Measurements from ENCODE around the gene DCN. TPM values are rescaled to one million over a fixed set of nuclear protein-coding genes. Genes with fewer than 3 reads are reported as not detected.

The DCN gene
- total RNA-seq, 2 experiments from 2014 or later, result not detected

DNA sequence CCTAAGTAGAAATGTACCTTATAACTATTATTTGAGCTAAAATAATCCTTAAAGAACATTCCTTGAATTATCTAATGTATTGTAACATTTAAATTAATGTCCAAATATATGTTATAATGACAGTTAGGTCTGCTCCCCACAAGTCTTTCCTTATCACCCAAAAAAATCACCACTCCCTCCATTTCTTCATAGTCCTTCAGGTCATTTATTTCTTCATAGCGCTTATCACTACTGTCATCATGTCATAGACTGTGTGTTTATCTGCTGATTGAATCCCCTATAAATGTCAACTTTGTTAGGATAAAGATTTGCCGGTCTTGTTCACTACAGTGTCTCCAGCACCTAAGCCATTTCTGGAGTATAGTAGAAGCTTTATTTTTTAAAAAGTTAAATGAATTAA, 83.3 kb downstream of the DCN start:
- Histone ChIP-seq H3K4me1 (ENCODE audit: insufficient read depth, low read length, poor library complexity, severe bottlenecking) (no peaks in the 10 kb centered on the region), H3K79me2 (ENCODE audit: insufficient read depth, low read depth, low read length) (no peaks in the 10 kb centered on the region), H3K4me2 (ENCODE audit: low read length) (no peak overlapping the region), H2AFZ (ENCODE audit: low read length) (no peak overlapping the region), H4K20me1 (ENCODE audit: insufficient read depth, low read length) (no peaks in the 10 kb centered on the region), H3K9me2 (ENCODE audit: insufficient read depth, low read length) (no peaks in the 10 kb centered on the region), H3K4me3 (ENCODE audit: low read depth, low read length, poor library complexity, severe bottlenecking) (no peak overlapping the region), H3K27ac (ENCODE audit: low read depth, low read length, poor library complexity, severe bottlenecking) (no peak overlapping the region), H3K9me3 (ENCODE audit: low read length) (no peaks in the 10 kb centered on the region), H3K36me3 (ENCODE audit: insufficient read depth, low read length) (no peaks in the 10 kb centered on the region)
- POLR2A ChIA-PET, result interaction anchor here (1.6 kb wide), 1 partner anchor 9 kb away, joined by 3 read pairs; no protein-coding TSS in a partner anchor
- intact Hi-C loops (cut with micrococcal nuclease; ENCODE audit: unreplicated experiment), result no loop called here
- no TSS peak for BruUV-seq (replicated peaks)
- TF ChIP-seq EZH2phosphoT487 (IDR thresholded peaks at IDR 0.05; ENCODE audit: borderline replicate concordance, low read depth, low read length), result no peak
- TF ChIP-seq, protein P1, sequence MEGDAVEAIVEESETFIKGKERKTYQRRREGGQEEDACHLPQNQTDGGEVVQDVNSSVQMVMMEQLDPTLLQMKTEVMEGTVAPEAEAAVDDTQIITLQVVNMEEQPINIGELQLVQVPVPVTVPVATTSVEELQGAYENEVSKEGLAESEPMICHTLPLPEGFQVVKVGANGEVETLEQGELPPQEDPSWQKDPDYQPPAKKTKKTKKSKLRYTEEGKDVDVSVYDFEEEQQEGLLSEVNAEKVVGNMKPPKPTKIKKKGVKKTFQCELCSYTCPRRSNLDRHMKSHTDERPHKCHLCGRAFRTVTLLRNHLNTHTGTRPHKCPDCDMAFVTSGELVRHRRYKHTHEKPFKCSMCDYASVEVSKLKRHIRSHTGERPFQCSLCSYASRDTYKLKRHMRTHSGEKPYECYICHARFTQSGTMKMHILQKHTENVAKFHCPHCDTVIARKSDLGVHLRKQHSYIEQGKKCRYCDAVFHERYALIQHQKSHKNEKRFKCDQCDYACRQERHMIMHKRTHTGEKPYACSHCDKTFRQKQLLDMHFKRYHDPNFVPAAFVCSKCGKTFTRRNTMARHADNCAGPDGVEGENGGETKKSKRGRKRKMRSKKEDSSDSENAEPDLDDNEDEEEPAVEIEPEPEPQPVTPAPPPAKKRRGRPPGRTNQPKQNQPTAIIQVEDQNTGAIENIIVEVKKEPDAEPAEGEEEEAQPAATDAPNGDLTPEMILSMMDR (conservative IDR thresholded peaks at IDR 0.05; ENCODE audit: low read length), result no peak
- no peak for DNase-seq (ENCODE audit: low spot score)
- CTCF ChIA-PET (ENCODE audit: unreplicated experiment), result no interaction called here

DNA sequence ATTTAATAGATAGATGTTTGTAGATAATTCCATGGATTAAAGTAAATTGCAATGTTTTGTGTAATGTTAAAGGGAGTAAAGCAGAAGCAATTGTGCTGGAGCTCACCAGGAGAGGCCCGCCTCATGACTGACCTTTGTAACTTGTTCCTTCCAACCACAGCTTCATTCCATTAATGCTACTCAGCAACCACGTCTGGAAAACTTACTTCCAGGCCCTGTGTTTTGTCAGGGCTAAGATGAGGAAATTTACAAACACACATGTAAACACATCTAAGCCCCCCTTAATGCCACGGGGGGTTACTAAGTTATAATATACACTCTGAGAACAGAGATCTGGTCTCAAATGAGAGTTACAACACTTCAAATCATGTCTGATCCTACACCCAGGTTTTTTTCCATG, 83.7 kb downstream of the DCN start:
- ChIA-PET CTCF (ENCODE audit: unreplicated experiment) (no interaction called here), POLR2A (interaction anchor here (1.6 kb wide), 1 partner anchor 9 kb away, joined by 3 read pairs; no protein-coding TSS in a partner anchor)
- no peak for TF ChIP-seq EZH2phosphoT487 (IDR thresholded peaks at IDR 0.05; ENCODE audit: borderline replicate concordance, low read depth, low read length)
- TF ChIP-seq, protein P1 (conservative IDR thresholded peaks at IDR 0.05; ENCODE audit: low read length), result no peak
- H3K4me1 ChIP-seq (ENCODE audit: insufficient read depth, low read length, poor library complexity, severe bottlenecking), result no peaks in the 10 kb centered on the region
- H3K4me2 ChIP-seq (ENCODE audit: low read length), result no peak overlapping the region
- DNase-seq (ENCODE audit: low spot score), result no peak
- no peaks in the 10 kb centered on the region for H3K9me2 ChIP-seq (ENCODE audit: insufficient read depth, low read length)
- H3K79me2 ChIP-seq (ENCODE audit: insufficient read depth, low read depth, low read length), result no peaks in the 10 kb centered on the region
- intact Hi-C loops (cut with micrococcal nuclease; ENCODE audit: unreplicated experiment), result no loop called here
- no peaks in the 10 kb centered on the region for H3K36me3 ChIP-seq (ENCODE audit: insufficient read depth, low read length)
- H4K20me1 ChIP-seq (ENCODE audit: insufficient read depth, low read length), result no peaks in the 10 kb centered on the region
- H3K27ac ChIP-seq (ENCODE audit: low read depth, low read length, poor library complexity, severe bottlenecking), result no peak overlapping the region
- no peak overlapping the region for H3K4me3 ChIP-seq (ENCODE audit: low read depth, low read length, poor library complexity, severe bottlenecking)
- no peak overlapping the region for H2AFZ ChIP-seq (ENCODE audit: low read length)
- no TSS peak for BruUV-seq (replicated peaks)
- no peaks in the 10 kb centered on the region for H3K9me3 ChIP-seq (ENCODE audit: low read length)

DNA sequence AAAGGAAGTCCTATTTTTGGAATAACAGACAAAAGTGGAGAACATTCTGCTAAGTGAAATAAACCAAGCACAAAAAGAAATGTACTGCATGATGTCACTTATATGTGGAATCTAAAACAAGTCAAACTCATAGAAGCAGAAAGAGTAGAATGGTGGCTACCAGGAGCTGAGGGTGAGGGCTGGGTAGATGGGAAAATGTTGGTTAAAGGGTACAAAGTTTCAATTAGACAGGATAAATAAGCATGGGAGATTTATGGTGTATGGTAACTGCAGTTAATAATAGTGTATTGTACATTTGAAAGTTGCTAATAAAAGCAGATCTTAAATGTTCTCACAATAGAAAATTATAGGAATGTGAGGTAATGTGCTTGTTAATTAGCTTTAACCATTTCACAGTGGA, 84.2 kb downstream of the DCN start:
- H2AFZ ChIP-seq (ENCODE audit: low read length), result no peak overlapping the region
- no TSS peak for BruUV-seq (replicated peaks)
- H3K4me3 ChIP-seq (ENCODE audit: low read depth, low read length, poor library complexity, severe bottlenecking), result no peak overlapping the region
- TF ChIP-seq, protein P1 (conservative IDR thresholded peaks at IDR 0.05; ENCODE audit: low read length), result no peak
- no peak for TF ChIP-seq EZH2phosphoT487 (IDR thresholded peaks at IDR 0.05; ENCODE audit: borderline replicate concordance, low read depth, low read length)
- no peaks in the 10 kb centered on the region for H3K79me2 ChIP-seq (ENCODE audit: insufficient read depth, low read depth, low read length)
- H3K9me3 ChIP-seq (ENCODE audit: low read length), result no peaks in the 10 kb centered on the region
- H4K20me1 ChIP-seq (ENCODE audit: insufficient read depth, low read length), result no peaks in the 10 kb centered on the region
- H3K4me2 ChIP-seq (ENCODE audit: low read length), result no peak overlapping the region
- CTCF ChIA-PET (ENCODE audit: unreplicated experiment), result no interaction called here
- POLR2A ChIA-PET, result interaction anchor here (1.6 kb wide), 1 partner anchor 10 kb away, joined by 3 read pairs; no protein-coding TSS in a partner anchor
- no peaks in the 10 kb centered on the region for H3K4me1 ChIP-seq (ENCODE audit: insufficient read depth, low read length, poor library complexity, severe bottlenecking)
- no peaks in the 10 kb centered on the region for H3K36me3 ChIP-seq (ENCODE audit: insufficient read depth, low read length)
- no peak for DNase-seq (ENCODE audit: low spot score)
- no peak overlapping the region for H3K27ac ChIP-seq (ENCODE audit: low read depth, low read length, poor library complexity, severe bottlenecking)
- intact Hi-C loops (cut with micrococcal nuclease; ENCODE audit: unreplicated experiment), result no loop called here
- H3K9me2 ChIP-seq (ENCODE audit: insufficient read depth, low read length), result no peaks in the 10 kb centered on the region

All from OCI-LY7 (cell line).